ELR (cell line): ENCODE data around the gene DMAC2L.
"Not testable (repeated sequence)": the region's sequence is repeated elsewhere in the genome, so short reads cannot be mapped to it uniquely, and the experiment has no call there.

Source experiments
- DNase-seq: peaks from one replicate; pipeline ENCODE4 v3.0.0-alpha.2; 2015; ENCODE audit warnings: low read depth

The DMAC2L gene

GRCh38 chr14:50355692-50356091 is 43.6 kb downstream of the DMAC2L start:
- no peak for DNase-seq

DNA sequence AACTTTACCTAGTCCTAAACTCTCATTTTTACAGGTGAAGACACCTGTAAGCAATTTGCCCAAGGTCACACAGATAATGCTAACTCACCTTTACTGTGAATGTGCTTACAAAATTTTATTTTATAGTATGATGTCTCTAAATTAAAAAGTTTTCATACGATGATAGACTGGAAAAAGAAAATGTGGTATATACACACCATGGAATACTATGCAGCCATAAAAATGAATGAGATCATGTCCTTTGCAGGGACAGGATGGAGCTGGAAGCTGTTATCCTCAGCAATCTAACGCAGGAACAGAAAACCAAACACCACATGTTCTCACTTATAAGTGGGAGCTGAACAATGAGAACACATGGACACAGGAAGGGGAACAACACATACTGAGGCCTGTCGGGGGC is 44.2 kb downstream of the DMAC2L start:
- DNase-seq: not testable (repeated sequence)

GRCh38 chr14:50357124-50357523 is 45.0 kb downstream of the DMAC2L start:
- DNase-seq: no peak

- DNase-seq: no peak
Measured at GRCh38 chr14:50357753-50358395, 45.8 kb downstream of the DMAC2L start.

- no peak for DNase-seq
Measured at GRCh38 chr14:50359631-50360030, 47.5 kb downstream of the DMAC2L start.

DNA sequence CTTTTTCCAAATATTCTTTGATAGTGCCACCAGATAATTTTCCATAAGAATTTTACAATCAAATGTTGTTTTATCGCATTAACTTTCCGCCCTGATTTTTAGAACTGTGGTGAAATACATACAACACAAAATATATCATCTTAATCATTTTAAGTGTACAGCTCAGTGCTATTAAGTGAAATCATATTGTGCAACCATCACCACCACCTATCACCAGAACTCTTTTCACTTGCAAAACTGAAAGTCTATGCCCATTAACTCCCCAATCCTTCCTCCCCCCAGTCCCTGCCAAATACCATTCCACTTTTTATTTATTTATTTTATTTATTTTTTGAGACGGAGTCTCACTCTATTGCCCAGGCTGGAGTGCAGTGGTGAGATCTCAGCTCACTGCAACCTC is 48.0 kb downstream of the DMAC2L start:
- DNase-seq: no peak

DNA sequence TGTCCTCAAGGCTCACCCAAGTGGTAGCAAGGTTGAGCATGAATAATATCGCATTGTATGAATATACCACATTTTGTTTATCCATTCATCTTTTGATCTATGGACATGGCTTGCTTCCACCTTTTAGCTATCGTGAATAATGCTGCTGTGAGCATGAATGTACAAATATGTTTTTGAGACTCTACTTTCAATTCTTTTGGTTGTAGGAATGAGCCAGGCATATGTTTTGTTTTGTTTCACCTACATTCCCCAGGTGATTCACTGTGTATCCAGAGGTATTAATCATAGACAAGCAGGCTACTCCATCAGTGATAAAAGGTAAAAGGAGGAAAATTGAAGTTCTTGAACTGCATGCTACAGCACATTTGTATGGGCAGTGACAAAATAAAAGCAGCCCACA is 48.7 kb downstream of the DMAC2L start:
- DNase-seq: no peak

- not testable (repeated sequence) for DNase-seq
Measured at GRCh38 chr14:50361473-50362403, 49.6 kb downstream of the DMAC2L start.

GRCh38 chr14:50362764-50363713 is 50.9 kb downstream of the DMAC2L start:
- DNase-seq: peak; percentile 8

GRCh38 chr14:50363714-50364111 is 51.6 kb downstream of the DMAC2L start:
- peak; percentile 24 for DNase-seq

DNA sequence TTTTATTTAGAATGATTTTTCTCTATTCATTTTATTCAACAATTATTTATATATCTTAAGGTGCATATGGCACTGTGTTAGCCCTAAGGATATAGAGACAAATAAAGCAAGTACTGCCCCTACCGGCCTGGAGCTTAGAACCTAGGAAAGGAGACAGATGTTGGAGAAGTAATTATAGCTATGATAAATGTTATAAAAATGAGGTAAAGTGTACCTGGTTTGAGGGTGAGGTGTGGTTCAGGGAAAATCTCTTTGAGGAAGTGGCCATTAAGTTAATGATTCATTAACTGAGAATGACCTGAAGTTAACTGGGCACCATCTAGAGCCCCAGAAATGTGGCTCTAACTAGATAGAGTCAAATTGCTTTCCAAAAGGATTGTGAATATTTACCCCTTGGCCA is 52.7 kb downstream of the DMAC2L start:
- no peak for DNase-seq

DNA sequence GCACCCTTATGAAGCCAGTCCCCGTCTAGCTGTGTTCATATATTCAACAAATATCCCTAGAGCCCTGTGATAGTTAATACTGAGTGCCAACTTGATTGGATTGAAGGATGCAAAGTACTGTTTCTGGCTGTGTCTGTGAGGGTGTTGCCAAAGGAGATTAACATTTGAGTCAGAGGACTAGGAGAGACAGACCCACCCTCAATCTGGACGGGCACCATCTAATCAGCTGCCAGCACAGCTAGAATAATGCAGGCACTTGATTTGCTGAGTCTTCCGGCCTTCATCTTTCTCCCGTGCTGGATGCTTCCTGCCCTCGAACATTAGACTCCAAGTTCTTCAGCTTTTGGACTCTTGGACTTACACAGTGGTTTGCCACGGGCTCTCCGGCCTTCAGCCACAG is 53.4 kb downstream of the DMAC2L start:
- DNase-seq: not testable (repeated sequence)

GRCh38 chr14:50366115-50366514 is 54.0 kb downstream of the DMAC2L start:
- DNase-seq: peak; percentile 31

- no peak for DNase-seq
Measured at GRCh38 chr14:50366589-50366988, 54.5 kb downstream of the DMAC2L start.

GRCh38 chr14:50371546-50371945 is 59.4 kb downstream of the DMAC2L start:
- no peak for DNase-seq

DNA sequence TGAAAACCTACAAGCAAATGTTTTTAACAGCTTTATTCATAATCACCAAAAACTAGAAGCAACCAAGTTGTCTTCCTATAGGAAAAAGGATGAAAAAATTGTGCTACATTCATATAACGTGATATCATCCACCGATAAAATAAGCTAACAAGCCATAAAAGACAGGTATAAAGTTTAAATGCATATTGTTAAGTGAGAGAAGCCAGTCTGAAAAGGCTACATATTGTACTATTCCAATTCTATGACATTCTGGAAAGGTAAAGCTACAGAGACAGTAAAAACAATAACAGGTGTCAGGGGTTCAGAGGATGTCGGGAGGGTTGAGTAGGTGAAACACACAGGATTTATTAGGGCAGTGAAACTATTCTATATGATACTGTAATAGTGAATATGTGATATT is 61.8 kb downstream of the DMAC2L start:
- DNase-seq: no peak

DNA sequence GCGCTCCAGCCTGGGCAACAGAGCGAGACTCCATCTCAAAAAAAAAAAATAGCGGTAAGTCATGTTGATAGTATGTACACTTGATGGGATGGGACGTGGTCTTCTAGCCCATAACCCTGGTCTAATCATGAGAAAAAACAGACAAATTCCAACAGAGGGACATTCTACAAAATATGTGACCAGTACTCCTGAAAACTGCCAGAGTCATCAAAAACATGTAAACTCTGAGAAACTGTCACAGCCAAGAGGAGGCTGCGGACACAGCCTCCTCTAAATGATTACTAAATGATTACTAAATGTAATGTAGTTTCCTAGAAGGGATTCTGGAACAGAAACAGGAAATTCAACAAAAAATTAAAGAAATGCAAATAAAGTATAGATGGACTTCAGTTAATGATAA is 63.6 kb downstream of the DMAC2L start:
- DNase-seq: no peak
